GM12878 (cell line): Measurements from ENCODE around the gene NKX1-2. TPM values are rescaled to one million over a fixed set of nuclear protein-coding genes. Genes with fewer than 3 reads are reported as not detected.

Experiments used
- ATAC-seq: fragments of 200-7000 bp; cut with Tn5 transposase; 3 replicates; pipeline ENCODE4 v1.9.1; 2020; ENCODE audit warnings: mild to moderate bottlenecking, moderate library complexity
- BruUV-seq: library from RNA; stranded (reverse); fragments of 400-500 nt; replicated peaks from 2 replicates; lab custom pipeline; 2021; lab: Mats Ljungman, UMichigan
- CTCF ChIA-PET: fragments of 300-600 bp; sonication (Branson Sonifier 250); formaldehyde crosslinking; extraction: SDS; loops from one replicate; lab custom pipeline; 2021; ENCODE audit warnings: inconsistent platforms; lab: Yijun Ruan, JAX
- POLR2A ChIA-PET: fragments of 350-600 bp; formaldehyde crosslinking; extraction: SDS; loops from one replicate; lab custom pipeline; 2021; ENCODE audit warnings: inconsistent platforms; lab: Charles Lee
- RAD21 ChIA-PET: fragments of 300-600 bp; sonication (Branson Sonifier 250); formaldehyde crosslinking; loops from one replicate; lab custom pipeline; 2023; ENCODE audit warnings: antibody characterized with exemption; ENCODE audit not compliant: unreplicated experiment; lab: Charles Lee
- SMC1A ChIA-PET: fragments of 300-600 bp; sonication (Branson Sonifier 250); formaldehyde crosslinking; loops from one replicate; lab custom pipeline; 2023; ENCODE audit not compliant: unreplicated experiment, uncharacterized antibody; lab: Charles Lee
- DNase-seq: peaks from one replicate; pipeline ENCODE4 v3.0.0-alpha.2; 2011; ENCODE audit warnings: low read depth, low spot score
- FAIRE-seq: peaks from 3 replicates; lab custom pipeline; 2011; peaks lifted over from hg19 to GRCh38; lab: Jason Lieb, UNC
- H2AFZ ChIP-seq: 2 replicates; pipeline ENCODE4 v1.6.0; 2011; ENCODE audit warnings: low read depth, low read length, control low read depth; ENCODE audit not compliant: control insufficient read depth
- H3K27ac ChIP-seq: 2 replicates; pipeline ENCODE4 v1.5.1; 2011; ENCODE audit warnings: control low read depth; ENCODE audit not compliant: control insufficient read depth, insufficient read depth
- H3K27me3 ChIP-seq, 2 experiments: replicated peaks in 1 of 2; 2 replicates each; pipeline versions ENCODE4 v1.6.0 to v1.6.1; 2011; ENCODE audit warnings: low read length in 1 of 2; ENCODE audit not compliant: control insufficient read depth in 2 of 2, insufficient read depth in 2 of 2
- H3K36me3 ChIP-seq, 2 experiments: 2 replicates each; pipeline ENCODE4 v1.5.1; 2011; ENCODE audit warnings: low read length in 1 of 2; ENCODE audit not compliant: control insufficient read depth in 2 of 2, insufficient read depth in 2 of 2
- H3K4me1 ChIP-seq: 2 replicates; pipeline ENCODE4 v1.6.1; 2011; ENCODE audit warnings: mild to moderate bottlenecking, low read length, moderate library complexity, mixed read lengths; ENCODE audit not compliant: control insufficient read depth, insufficient read depth
- H3K4me2 ChIP-seq: 2 replicates; pipeline ENCODE4 v1.6.0; 2011; ENCODE audit warnings: control low read depth; ENCODE audit not compliant: control insufficient read depth, insufficient read depth
- H3K4me3 ChIP-seq: fragments of 200-600 bp; sonication (generic); 2 replicates; pipeline ENCODE4 v1.5.1; 2016
- H3K79me2 ChIP-seq: 2 replicates; pipeline ENCODE4 v1.6.0; 2011; ENCODE audit warnings: low read length; ENCODE audit not compliant: control insufficient read depth, insufficient read depth
- H3K9ac ChIP-seq: 2 replicates; pipeline ENCODE4 v1.8.0; 2011; ENCODE audit warnings: low read length, control low read depth, mixed read lengths; ENCODE audit not compliant: control insufficient read depth, insufficient read depth
- H3K9me3 ChIP-seq: replicated peaks from 3 replicates; pipeline ENCODE4 v1.5.1; 2011; ENCODE audit warnings: mild to moderate bottlenecking, low read length; ENCODE audit not compliant: control insufficient read depth, insufficient read depth
- H4K20me1 ChIP-seq: 2 replicates; pipeline ENCODE4 v1.6.0; 2011; ENCODE audit not compliant: control insufficient read depth, insufficient read depth
- BACH1 ChIP-seq: fragments of 450-650 bp; IDR thresholded peaks from 2 replicates; pipeline ENCODE4 v1.6.1; 2017; ENCODE audit warnings: mild to moderate bottlenecking, borderline replicate concordance
- BRCA1 ChIP-seq: IDR thresholded peaks from 2 replicates; pipeline ENCODE4 v1.6.1; 2011; ENCODE audit warnings: low read depth, low read length, improper control_type of control experiment
- CBX5 ChIP-seq: sonication (generic); IDR thresholded peaks from 2 replicates; pipeline ENCODE4 v1.6.1; 2016; ENCODE audit warnings: low read depth, moderate library complexity, mild to moderate bottlenecking, inconsistent platforms
- CREM ChIP-seq: IDR thresholded peaks from 2 replicates; pipeline ENCODE4 v1.6.1; 2014; ENCODE audit warnings: antibody characterized with exemption, low read depth
- E2F4 ChIP-seq: IDR thresholded peaks from 2 replicates; pipeline ENCODE4 v1.6.1; 2012; ENCODE audit warnings: low read depth, low read length, improper control_type of control experiment
- FOS ChIP-seq: IDR thresholded peaks from 3 replicates; pipeline ENCODE4 v1.6.1; 2011; ENCODE audit warnings: borderline replicate concordance; ENCODE audit not compliant: insufficient read length; ENCODE audit errors: extremely low read depth
- FOXK2 ChIP-seq: fragments of 450-650 bp; IDR thresholded peaks from 2 replicates; pipeline ENCODE4 v1.6.1; 2017; ENCODE audit warnings: mild to moderate bottlenecking, moderate library complexity
- NKRF ChIP-seq: fragments of 450-650 bp; conservative IDR thresholded peaks from 2 replicates; pipeline ENCODE4 v1.6.1; 2017; ENCODE audit warnings: mild to moderate bottlenecking, moderate library complexity
- PBX3 ChIP-seq: IDR thresholded peaks from 2 replicates; pipeline ENCODE4 v1.6.1; 2011; ENCODE audit warnings: mild to moderate bottlenecking, low read depth, low read length, moderate library complexity; ENCODE audit not compliant: insufficient replicate concordance
- RB1 ChIP-seq: fragments of 450-650 bp; formaldehyde crosslinking; IDR thresholded peaks from 2 replicates; pipeline ENCODE4 v1.6.1; 2017; ENCODE audit warnings: mild to moderate bottlenecking, borderline replicate concordance
- RCOR1 ChIP-seq: conservative IDR thresholded peaks from 2 replicates; pipeline ENCODE4 v1.6.1; 2012; ENCODE audit warnings: low read depth, low read length, improper control_type of control experiment
- SMC3 ChIP-seq: IDR thresholded peaks from 2 replicates; pipeline ENCODE4 v1.6.1; 2011; ENCODE audit warnings: low read length, improper control_type of control experiment, borderline replicate concordance
- SP1 ChIP-seq: IDR thresholded peaks from one replicate; pipeline ENCODE4 v1.6.1; 2011; ENCODE audit warnings: low read depth, low read length
- TAF1 ChIP-seq: IDR thresholded peaks from 2 replicates; pipeline ENCODE4 v1.6.1; 2011; ENCODE audit warnings: mild to moderate bottlenecking, low read depth, low read length, borderline replicate concordance
- YBX1 ChIP-seq: fragments of 450-650 bp; IDR thresholded peaks from 2 replicates; pipeline ENCODE4 v1.6.1; 2016; ENCODE audit warnings: antibody characterized with exemption
- ZNF274 ChIP-seq: IDR thresholded peaks from one replicate; pipeline ENCODE4 v1.8.0; 2011; ENCODE audit not compliant: insufficient read length, insufficient read depth
- ZSCAN29 ChIP-seq: fragments of 450-650 bp; IDR thresholded peaks from 2 replicates; pipeline ENCODE4 v1.6.1; 2017; ENCODE audit warnings: mild to moderate bottlenecking, moderate library complexity
- ZZZ3 ChIP-seq: IDR thresholded peaks from 2 replicates; pipeline ENCODE4 v1.6.1; 2011; ENCODE audit warnings: low read depth; ENCODE audit not compliant: control insufficient read depth, insufficient read length
- WGBS: methylation state at CpG from one replicate; pipeline ENCODE4 v1.1.6; 2016; ENCODE audit warnings: low lambda C conversion rate; ENCODE audit not compliant: insufficient replicate concordance, insufficient coverage; ENCODE audit errors: missing lambda C conversion rate; 5-methylcytosine and 5-hydroxymethylcytosine counted together
- in situ Hi-C: fragments of 300-500 bp; cut with MboI; formaldehyde crosslinking; loops from 9 replicates; pipeline ENCODE4 v1.14.3; 2018; ENCODE audit warnings: mixed read lengths
- intact Hi-C: fragments of 100-400 bp; cut with micrococcal nuclease; formaldehyde crosslinking; loops from one replicate; pipeline ENCODE4 v1.14.2; 2022; ENCODE audit not compliant: unreplicated experiment
- polyA plus RNA-seq, 11 experiments: library from polyadenylated mRNA; depleted of rRNA in 4 of 11; unstranded in 6 of 11; stranded (reverse) in 5 of 11; fragments of >200 nt; fragmentation: Nextera tagmentation in 4 of 11; fragmentation: Illumina TruSeq in 1 of 11; extraction: Ambion mirVana in 4 of 11; extraction: Trizol in 1 of 11; gene quantifications; 1 replicate in 1 of 11; 2 replicates in 10 of 11; pipeline versions ENCODE4 v1.2.1 to v1.2.3, GENCODE V29; 2011 to 2016; ENCODE audit warnings: inconsistent platforms in 2 of 11, missing spikeins in 2 of 11, low read depth in 1 of 11
- total RNA-seq, 4 experiments: library from RNA; depleted of rRNA in 3 of 4; stranded (reverse); fragments of >200 nt in 3 of 4; fragmentation: Illumina TruSeq in 1 of 4; extraction: Trizol in 1 of 4; gene quantifications; 2 replicates each; pipeline versions ENCODE4 v1.2.1 to v1.2.3, GENCODE V29; 2013 to 2021

The NKX1-2 gene
- total and polyA plus RNA-seq, 10 of the 15 experiments (the other 5 are each of a cell fraction or from before 2014, with no cell fraction given), result not detected

- Histone ChIP-seq H3K79me2 (no peaks in the 10 kb centered on the region), H2AFZ (no peak overlapping the region), H3K9ac (no peak overlapping the region), H3K27me3 (no peaks in the 10 kb centered on the region; a peak in 1 of 4 replicates), H3K27ac (no peak overlapping the region), H4K20me1 (no peaks in the 10 kb centered on the region), H3K4me3 (no peak overlapping the region), H3K36me3 (no peaks in the 10 kb centered on the region), H3K4me2 (no peak overlapping the region), H3K4me1 (peaks cover 3% of the 10 kb centered on the region), H3K9me3 (no peaks in the 10 kb centered on the region)
- in situ Hi-C loops, result no loop called here
- SMC1A ChIA-PET, result no interaction called here
- TF ChIP-seq E2F4 (no peak), CREM (no peak), CBX5 (no peak), SMC3 (no peak), RCOR1 (no peak), SP1 (no peak), RB1 (no peak), NKRF (no peak), ZZZ3 (no peak), FOXK2 (no peak), YBX1 (no peak), PBX3 (no peak), ZSCAN29 (no peak), TAF1 (no peak), BRCA1 (no peak), FOS (no peak), ZNF274 (no peak), BACH1 (no peak)
- POLR2A ChIA-PET, result no interaction called here
- WGBS, result 57% methylated on average over 1 of the region's 1 CpG
- no TSS peak for BruUV-seq
- RAD21 ChIA-PET, result no interaction called here
- FAIRE-seq (no peak), DNase-seq (no peak), ATAC-seq (no peak)
- intact Hi-C loops, result no loop called here
- CTCF ChIA-PET, result no interaction called here
These were observed 9.6 kb upstream of the NKX1-2 start for GRCh38 chr10:124459395-124459794.
